GM19239 (cell line): ENCODE data around the gene GLS.
"Not testable (repeated sequence)": the region's sequence is repeated elsewhere in the genome, so short reads cannot be mapped to it uniquely, and the experiment has no call there.

Experiments used
- DNase-seq: peaks from one replicate; pipeline ENCODE4 v3.0.0; 2011; ENCODE audit warnings: low spot score; ENCODE audit not compliant: insufficient read length
- FAIRE-seq: peaks from 2 replicates; lab custom pipeline; 2011; peaks lifted over from hg19 to GRCh38; lab: Jason Lieb, UNC

GLS gene

DNA sequence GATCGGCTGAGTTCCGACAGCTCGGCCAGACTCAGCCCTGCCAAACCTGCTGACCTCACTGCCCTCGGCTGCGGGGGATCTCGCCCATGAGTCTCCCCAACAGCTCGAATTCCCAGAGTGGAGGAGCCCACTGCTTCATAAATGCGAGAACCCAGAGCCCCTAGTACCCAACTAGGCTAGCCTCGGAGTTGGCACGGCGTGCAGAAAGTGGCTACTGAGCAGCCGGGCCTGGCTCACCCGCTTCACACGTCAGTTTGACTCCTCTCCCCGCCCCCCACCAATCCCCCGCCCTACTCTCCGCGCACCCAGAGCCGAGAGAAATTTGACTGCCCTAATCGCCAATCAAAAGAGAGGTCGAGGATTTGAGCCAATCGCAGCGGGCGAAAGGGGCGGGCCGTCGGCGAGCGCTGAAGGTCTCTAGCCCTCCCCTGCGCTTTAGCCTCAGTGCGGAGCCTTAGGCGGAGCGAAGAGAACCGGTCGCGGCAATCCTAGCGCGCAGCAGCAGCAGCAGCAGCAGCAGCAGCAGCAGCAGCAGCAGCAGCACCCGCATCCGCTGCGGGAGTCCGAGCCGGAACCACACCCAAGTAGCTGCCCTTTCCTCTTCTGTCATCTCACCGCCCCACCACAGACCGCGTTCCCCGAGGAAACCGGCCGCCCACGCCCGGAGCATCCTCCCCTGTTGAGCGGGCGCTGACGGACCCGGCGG, at the start of gene GLS:
Gene GLS, plus strand, starts transcription at position 444 of the 706 bp plus-strand sequence. CDS start 264 bp downstream, outside the sequence.
- FAIRE-seq (peak; percentile 99), DNase-seq (peak; percentile 90)

- FAIRE-seq (no peak), DNase-seq (no peak)
These were observed 48.7 kb upstream of the GLS start for GRCh38 chr2:190831941-190832340.

GRCh38 chr2:190834890-190835208, 45.8 kb upstream of the GLS start:
- FAIRE-seq (no peak), DNase-seq (no peak)

DNA sequence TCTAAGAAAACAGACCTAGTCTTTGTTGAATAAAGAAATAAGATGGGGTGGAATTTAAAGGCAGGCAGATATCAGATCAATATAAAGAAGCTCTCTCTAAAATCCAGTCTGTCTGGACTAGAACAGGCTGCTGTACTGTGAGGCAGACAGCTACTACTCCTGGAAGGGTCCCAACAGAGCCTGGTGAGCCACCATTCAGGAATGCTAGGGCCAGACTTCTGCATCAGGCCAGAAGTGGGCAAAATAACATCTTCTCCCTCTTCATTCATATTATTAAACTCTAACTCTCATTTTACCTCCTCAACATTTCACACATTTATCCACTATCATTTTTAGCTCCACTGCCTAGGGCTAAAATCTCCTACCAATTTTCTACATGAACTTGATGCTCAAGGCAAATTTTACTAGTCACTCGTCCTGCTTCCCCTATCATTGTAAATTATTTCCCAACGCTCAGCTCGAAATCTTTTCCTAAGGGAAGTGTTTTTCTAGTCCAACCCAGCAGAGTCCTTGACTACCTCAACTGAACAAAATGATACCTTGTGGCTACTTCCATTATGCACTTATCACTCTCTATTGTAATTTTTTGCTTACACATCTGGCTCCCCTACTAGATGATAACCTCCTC, 45.2 kb upstream of the GLS start:
- FAIRE-seq (no peak), DNase-seq (no peak)

DNA sequence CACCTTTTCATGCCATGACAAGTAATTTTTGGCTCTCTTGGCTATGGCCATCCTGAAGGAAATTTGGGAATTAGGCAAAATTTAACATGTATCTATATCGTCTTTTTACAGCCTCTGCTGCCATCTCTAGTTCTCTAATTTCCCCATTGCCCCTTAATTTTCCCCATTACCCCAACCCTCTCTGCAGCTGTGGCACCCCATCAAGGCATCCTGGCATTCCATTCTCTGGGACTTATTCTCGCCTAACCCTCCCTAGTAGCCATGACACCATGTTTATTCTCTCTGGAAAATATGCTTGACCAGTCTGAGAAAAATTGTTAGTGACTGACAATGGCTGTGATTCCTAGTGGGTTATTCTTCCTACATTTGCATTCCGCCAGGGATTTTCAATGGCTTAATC, 43.9 kb upstream of the GLS start:
- DNase-seq (no peak), FAIRE-seq (no peak)

DNA sequence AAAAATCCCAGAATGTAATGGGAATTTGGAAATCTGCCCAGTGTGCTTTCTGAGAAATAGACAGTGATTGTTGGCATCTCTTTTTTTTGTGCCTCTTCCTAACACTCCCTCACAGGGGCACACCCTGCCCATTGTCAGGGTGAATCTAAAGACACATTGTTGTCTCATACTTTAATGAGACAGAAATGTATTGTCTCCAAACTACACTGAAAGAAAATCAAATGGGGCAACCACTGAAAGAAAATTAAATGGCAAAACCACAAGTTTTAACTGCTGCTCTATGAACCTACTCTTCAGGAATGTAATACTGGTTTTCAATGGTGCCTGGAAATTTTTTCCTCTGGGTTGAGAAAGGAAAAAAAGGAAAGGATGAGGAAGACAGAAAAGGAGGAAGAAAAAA, 43.2 kb upstream of the GLS start:
- FAIRE-seq (no peak), DNase-seq (no peak)

GRCh38 chr2:190837952-190838361, 42.7 kb upstream of the GLS start:
- no peak for DNase-seq
- FAIRE-seq, result no peak

GRCh38 chr2:190838492-190838910, 42.1 kb upstream of the GLS start:
- DNase-seq (no peak), FAIRE-seq (no peak)

GRCh38 chr2:190840569-190841172, 40.0 kb upstream of the GLS start:
- DNase-seq, result no peak
- FAIRE-seq, result no peak

- FAIRE-seq (no peak), DNase-seq (no peak)
These were observed 38.7 kb upstream of the GLS start for GRCh38 chr2:190841707-190842505.

GRCh38 chr2:190842606-190843104, 38.0 kb upstream of the GLS start:
- no peak for DNase-seq

GRCh38 chr2:190843890-190844699, 36.5 kb upstream of the GLS start:
- DNase-seq, result no peak
- FAIRE-seq, result no peak

More at GRCh38 chr2:190842606-190843104, 38.0 kb upstream of the GLS start:
- peak; percentile 23 for FAIRE-seq

DNA sequence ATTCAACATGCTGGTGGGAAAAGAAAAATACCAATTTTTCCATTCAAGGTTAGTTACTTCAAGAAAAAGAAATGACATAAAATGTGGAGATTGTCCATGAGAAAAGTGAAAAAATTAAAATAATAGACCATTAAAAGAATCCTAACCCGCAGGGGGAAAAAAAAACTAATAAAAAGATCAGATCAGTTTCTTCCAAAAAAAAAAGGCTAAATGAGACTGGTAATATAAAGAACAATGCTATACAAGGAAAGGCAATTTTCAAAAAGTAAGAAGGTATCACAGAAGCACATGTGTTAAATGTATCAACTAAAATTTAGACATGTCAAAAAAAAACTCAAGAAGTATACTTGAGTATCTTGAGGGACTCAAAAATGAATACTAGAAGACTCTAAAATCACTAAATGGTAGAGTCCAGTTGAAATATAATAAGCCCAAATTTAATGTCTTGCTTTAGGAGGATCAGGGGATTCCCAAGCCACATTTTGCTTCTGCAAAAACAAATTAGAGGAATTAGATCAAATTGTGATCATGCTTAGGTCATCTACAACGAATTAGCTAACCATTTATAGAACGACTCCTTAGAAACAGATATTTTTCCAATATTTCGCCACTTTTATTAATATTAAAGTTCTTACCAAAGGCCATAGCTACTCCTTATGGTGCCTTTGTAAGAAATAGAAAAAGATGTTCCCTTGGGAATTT, 35.8 kb upstream of the GLS start:
- no peak for FAIRE-seq

DNA sequence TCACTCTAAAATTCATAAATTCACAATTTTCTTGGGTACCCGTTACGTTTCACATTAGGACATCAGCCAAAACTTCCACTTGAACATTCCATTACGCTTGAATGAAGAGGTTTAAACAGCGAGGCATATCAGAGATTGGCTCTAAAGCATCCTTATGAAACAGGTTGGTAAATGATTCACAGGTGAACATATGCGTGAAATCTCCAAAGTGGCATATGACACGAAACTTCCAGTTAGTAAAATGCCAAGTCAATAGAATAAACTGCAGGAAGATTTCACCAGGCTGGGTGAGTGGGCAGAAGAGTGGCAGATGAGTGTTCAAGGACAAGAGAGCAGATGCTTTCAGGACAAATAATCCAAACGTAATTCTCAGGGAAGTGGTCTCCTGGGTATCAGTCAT, 33.9 kb upstream of the GLS start:
- FAIRE-seq, result no peak
- no peak for DNase-seq

More for the DNA sequence above, 35.8 kb upstream of the GLS start:
- no peak for DNase-seq

DNA sequence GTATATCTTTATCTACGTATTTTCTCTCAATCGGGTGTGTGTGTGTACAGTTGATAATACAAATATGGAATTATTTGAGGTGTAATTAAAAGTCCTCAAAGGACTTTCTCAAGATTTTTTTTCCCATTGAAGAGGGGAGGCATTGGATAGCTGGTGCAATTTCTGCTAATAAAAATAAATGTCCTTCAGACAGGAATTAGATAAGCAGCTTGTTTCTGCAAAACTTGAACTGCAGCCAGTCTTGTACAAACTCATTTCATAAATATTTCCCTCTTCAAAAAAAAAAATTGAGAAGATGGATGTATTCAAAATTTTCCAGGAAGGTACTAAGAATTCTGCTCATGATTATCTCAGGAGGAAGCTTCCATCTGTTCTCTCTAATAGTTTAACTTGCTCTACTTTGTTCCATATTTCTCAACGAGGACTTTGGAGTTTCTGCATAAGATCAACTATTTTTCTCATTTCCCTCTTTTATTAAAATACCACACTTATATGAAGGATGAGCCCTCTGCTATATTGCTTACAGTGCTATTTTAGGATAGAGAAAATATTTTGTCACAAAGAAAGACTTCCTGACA, 33.0 kb upstream of the GLS start:
- no peak for FAIRE-seq
- no peak for DNase-seq

GRCh38 chr2:190849774-190850173, 30.8 kb upstream of the GLS start:
- no peak for FAIRE-seq
- DNase-seq, result no peak

- FAIRE-seq, DNase-seq: not testable (repeated sequence)
These were observed 27.6 kb upstream of the GLS start for GRCh38 chr2:190853022-190853421.

GRCh38 chr2:190853531-190854383, 26.9 kb upstream of the GLS start:
- no peak for DNase-seq
- peak; percentile 58 for FAIRE-seq
